Measurements from ENCODE around the gene ABCA7. TPM values are rescaled to one million over a fixed set of nuclear protein-coding genes. Genes with fewer than 3 reads are reported as not detected.
A peak's percentile ranks its signal among the peaks of the same experiment; 100 is the strongest.

ABCA7 gene
- total and polyA plus RNA-seq, 2 of the 13 experiments (the other 11 are each of a cell fraction or from before 2014, with no cell fraction given): 4.4 to 32.4 TPM

GRCh38 chr19:1028062-1028926, 11.6 kb upstream of the ABCA7 start (continued):
- peak; percentile 43 for TF ChIP-seq ZNF781 (CRISPR knock-in tag; IDR thresholded peaks at IDR 0.05; ENCODE audit: borderline replicate concordance, not compliant biosample characterization)
- TF ChIP-seq HOXA5 (CRISPR knock-in tag; IDR thresholded peaks at IDR 0.05): 0 out of 2 replicates have a peak, but pooled peaks have one; percentile 21
- peak; percentile 88; the same call in 1 of the 2 replicates for TF ChIP-seq ADNP (CRISPR knock-in tag; IDR thresholded peaks at IDR 0.05)
- TF ChIP-seq MEF2D (CRISPR knock-in tag; IDR thresholded peaks at IDR 0.05): peak; percentile 38; the same call in 1 of the 2 replicates
- TF ChIP-seq PHF21A (CRISPR knock-in tag; IDR thresholded peaks at IDR 0.05): peak; percentile 39; the same call in 1 of the 2 replicates
- peak; percentile 52; the same call in 1 of the 2 replicates for TF ChIP-seq ZBTB7B (CRISPR knock-in tag; IDR thresholded peaks at IDR 0.05)
- peak; percentile 78 for TF ChIP-seq ZNF777 (CRISPR knock-in tag; IDR thresholded peaks at IDR 0.05)
- TF ChIP-seq PHF8 (CRISPR knock-in tag; IDR thresholded peaks at IDR 0.05): peak; percentile 53
- no peak for TF ChIP-seq ZSCAN9 (CRISPR knock-in tag; IDR thresholded peaks at IDR 0.05; ENCODE audit: borderline replicate concordance)
- no peak for TF ChIP-seq ZNF333 (CRISPR knock-in tag; IDR thresholded peaks at IDR 0.05; ENCODE audit: borderline replicate concordance)
- TF ChIP-seq ZFY (CRISPR knock-in tag; IDR thresholded peaks at IDR 0.05): peak; percentile 58
- TF ChIP-seq, protein P1, sequence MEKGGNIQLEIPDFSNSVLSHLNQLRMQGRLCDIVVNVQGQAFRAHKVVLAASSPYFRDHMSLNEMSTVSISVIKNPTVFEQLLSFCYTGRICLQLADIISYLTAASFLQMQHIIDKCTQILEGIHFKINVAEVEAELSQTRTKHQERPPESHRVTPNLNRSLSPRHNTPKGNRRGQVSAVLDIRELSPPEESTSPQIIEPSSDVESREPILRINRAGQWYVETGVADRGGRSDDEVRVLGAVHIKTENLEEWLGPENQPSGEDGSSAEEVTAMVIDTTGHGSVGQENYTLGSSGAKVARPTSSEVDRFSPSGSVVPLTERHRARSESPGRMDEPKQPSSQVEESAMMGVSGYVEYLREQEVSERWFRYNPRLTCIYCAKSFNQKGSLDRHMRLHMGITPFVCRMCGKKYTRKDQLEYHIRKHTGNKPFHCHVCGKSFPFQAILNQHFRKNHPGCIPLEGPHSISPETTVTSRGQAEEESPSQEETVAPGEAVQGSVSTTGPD (CRISPR knock-in tag; IDR thresholded peaks at IDR 0.05): peak; percentile 77; the same call in 1 of the 2 replicates
- 0 out of 2 replicates have a peak, but pooled peaks have one; percentile 10 for TF ChIP-seq RERE (CRISPR knock-in tag; IDR thresholded peaks at IDR 0.05; ENCODE audit: low read depth)
- TF ChIP-seq, protein P2, sequence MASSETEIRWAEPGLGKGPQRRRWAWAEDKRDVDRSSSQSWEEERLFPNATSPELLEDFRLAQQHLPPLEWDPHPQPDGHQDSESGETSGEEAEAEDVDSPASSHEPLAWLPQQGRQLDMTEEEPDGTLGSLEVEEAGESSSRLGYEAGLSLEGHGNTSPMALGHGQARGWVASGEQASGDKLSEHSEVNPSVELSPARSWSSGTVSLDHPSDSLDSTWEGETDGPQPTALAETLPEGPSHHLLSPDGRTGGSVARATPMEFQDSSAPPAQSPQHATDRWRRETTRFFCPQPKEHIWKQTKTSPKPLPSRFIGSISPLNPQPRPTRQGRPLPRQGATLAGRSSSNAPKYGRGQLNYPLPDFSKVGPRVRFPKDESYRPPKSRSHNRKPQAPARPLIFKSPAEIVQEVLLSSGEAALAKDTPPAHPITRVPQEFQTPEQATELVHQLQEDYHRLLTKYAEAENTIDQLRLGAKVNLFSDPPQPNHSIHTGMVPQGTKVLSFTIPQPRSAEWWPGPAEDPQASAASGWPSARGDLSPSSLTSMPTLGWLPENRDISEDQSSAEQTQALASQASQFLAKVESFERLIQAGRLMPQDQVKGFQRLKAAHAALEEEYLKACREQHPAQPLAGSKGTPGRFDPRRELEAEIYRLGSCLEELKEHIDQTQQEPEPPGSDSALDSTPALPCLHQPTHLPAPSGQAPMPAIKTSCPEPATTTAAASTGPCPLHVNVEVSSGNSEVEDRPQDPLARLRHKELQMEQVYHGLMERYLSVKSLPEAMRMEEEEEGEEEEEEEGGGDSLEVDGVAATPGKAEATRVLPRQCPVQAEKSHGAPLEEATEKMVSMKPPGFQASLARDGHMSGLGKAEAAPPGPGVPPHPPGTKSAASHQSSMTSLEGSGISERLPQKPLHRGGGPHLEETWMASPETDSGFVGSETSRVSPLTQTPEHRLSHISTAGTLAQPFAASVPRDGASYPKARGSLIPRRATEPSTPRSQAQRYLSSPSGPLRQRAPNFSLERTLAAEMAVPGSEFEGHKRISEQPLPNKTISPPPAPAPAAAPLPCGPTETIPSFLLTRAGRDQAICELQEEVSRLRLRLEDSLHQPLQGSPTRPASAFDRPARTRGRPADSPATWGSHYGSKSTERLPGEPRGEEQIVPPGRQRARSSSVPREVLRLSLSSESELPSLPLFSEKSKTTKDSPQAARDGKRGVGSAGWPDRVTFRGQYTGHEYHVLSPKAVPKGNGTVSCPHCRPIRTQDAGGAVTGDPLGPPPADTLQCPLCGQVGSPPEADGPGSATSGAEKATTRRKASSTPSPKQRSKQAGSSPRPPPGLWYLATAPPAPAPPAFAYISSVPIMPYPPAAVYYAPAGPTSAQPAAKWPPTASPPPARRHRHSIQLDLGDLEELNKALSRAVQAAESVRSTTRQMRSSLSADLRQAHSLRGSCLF (CRISPR knock-in tag; IDR thresholded peaks at IDR 0.05; ENCODE audit: borderline replicate concordance): no peak
- no peak for TF ChIP-seq FOXA1 (IDR thresholded peaks at IDR 0.05)
- TF ChIP-seq FOXA1 (CRISPR knock-in tag; IDR thresholded peaks at IDR 0.05): peak; percentile 74
- peak; percentile 75; the same call in 1 of the 2 replicates for TF ChIP-seq ZNF292 (CRISPR knock-in tag; IDR thresholded peaks at IDR 0.05; ENCODE audit: borderline replicate concordance, low read depth)
- TF ChIP-seq HOXA9 (CRISPR knock-in tag; IDR thresholded peaks at IDR 0.05; ENCODE audit: borderline replicate concordance): no peak

All from HepG2 (cell line).